A673 (cell line): ENCODE data around the gene RBM39. TPM values are rescaled to one million over a fixed set of nuclear protein-coding genes. Genes with fewer than 3 reads are reported as not detected.

Source experiments
- BruUV-seq: library from RNA; stranded (reverse); fragments of 400-500 nt; replicated peaks from 2 replicates; lab custom pipeline; 2021; lab: Mats Ljungman, UMichigan
- CTCF ChIA-PET: fragments of 300-600 bp; sonication (Branson Sonifier 250); formaldehyde crosslinking; loops from one replicate; lab custom pipeline; 2022; ENCODE audit warnings: antibody characterized with exemption; lab: Charles Lee
- POLR2A ChIA-PET: fragments of 300-600 bp; sonication (Branson Sonifier 250); formaldehyde crosslinking; loops from one replicate; lab custom pipeline; 2022; ENCODE audit warnings: antibody characterized with exemption; ENCODE audit not compliant: low non-redundant PET; lab: Charles Lee
- DNase-seq: peaks from one replicate; pipeline ENCODE4 v3.0.0-alpha.2; 2015; ENCODE audit warnings: low spot score
- H3K27ac ChIP-seq: fragments of 200-600 bp; sonication (generic); 2 replicates; pipeline ENCODE4 v1.5.1; 2016; ENCODE audit warnings: mixed run types, low read depth, mild to moderate bottlenecking, mixed read lengths, antibody characterized with exemption, low read length; ENCODE audit not compliant: poor library complexity, severe bottlenecking
- H3K27me3 ChIP-seq: fragments of 200-600 bp; sonication (generic); replicated peaks from 2 replicates; pipeline ENCODE4 v1.6.1; 2017; ENCODE audit warnings: mixed run types, low read depth, mild to moderate bottlenecking, mixed read lengths, antibody characterized with exemption, low read length; ENCODE audit not compliant: insufficient read depth, poor library complexity
- H3K36me3 ChIP-seq: fragments of 200-600 bp; sonication (generic); 2 replicates; pipeline ENCODE4 v1.6.1; 2016; ENCODE audit warnings: mixed run types, mild to moderate bottlenecking, mixed read lengths, antibody characterized with exemption, low read length; ENCODE audit not compliant: insufficient read depth, poor library complexity, severe bottlenecking
- H3K4me1 ChIP-seq: fragments of 200-600 bp; sonication (generic); 2 replicates; pipeline ENCODE4 v1.6.1; 2017; ENCODE audit warnings: mixed run types, mild to moderate bottlenecking, mixed read lengths, antibody characterized with exemption, low read length; ENCODE audit not compliant: insufficient read depth, poor library complexity, severe bottlenecking
- H3K4me3 ChIP-seq: fragments of 200-600 bp; sonication (generic); 2 replicates; pipeline ENCODE4 v1.5.1; 2016; ENCODE audit warnings: low read depth, mixed run types, mild to moderate bottlenecking, mixed read lengths, low read length; ENCODE audit not compliant: poor library complexity, severe bottlenecking
- H3K9me3 ChIP-seq: fragments of 200-600 bp; sonication (generic); 2 replicates; pipeline ENCODE4 v1.6.1; 2016; ENCODE audit warnings: mixed run types, low read depth, mild to moderate bottlenecking, mixed read lengths, antibody characterized with exemption, low read length; ENCODE audit not compliant: poor library complexity, severe bottlenecking
- EZH2 ChIP-seq: fragments of 200-600 bp; sonication (generic); IDR thresholded peaks from 2 replicates; pipeline ENCODE4 v1.6.1; 2017; ENCODE audit warnings: borderline replicate concordance, low read depth, mild to moderate bottlenecking, mixed read lengths, antibody characterized with exemption, low read length; ENCODE audit not compliant: poor library complexity, severe bottlenecking
- intact Hi-C: fragments of 100-400 bp; cut with micrococcal nuclease; formaldehyde crosslinking; loops from one replicate; pipeline ENCODE4 v1.10.0; 2022; ENCODE audit not compliant: unreplicated experiment
- total RNA-seq: library from RNA; stranded (reverse); gene quantifications from 2 replicates; pipeline ENCODE4 v1.2.3, GENCODE V29; 2021
- TF ChIP-seq, protein P1 (sequence below): fragments of 300-800, 200-600 bp; sonication (generic); conservative IDR thresholded peaks from 2 replicates; pipeline ENCODE4 v1.5.1; 2017; ENCODE audit warnings: low read depth, mild to moderate bottlenecking, antibody characterized with exemption, low read length, moderate library complexity, mixed read lengths

The RBM39 gene
- total RNA-seq, 1 experiment from 2014 or later = 329 TPM

DNA sequence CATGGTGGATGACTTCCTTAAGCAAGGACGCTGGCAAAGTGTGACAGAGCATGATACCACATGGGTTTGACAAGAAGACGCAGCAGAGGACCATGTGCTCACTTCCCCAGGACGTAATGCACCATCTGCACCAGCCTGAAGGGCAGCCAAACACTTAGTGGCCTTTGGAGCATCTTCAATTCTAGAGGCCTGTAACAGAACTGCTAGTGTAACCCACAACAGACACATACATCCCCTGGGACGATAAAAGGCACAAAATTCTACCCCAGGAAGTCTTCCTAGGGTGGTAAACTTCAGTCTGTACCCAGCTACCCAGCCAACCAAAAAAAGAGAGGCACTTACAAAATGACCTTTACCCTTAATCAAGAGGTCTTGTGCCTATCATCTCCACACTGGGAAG is 68.2 kb downstream of the RBM39 start:
- H3K4me3 ChIP-seq = no peak overlapping the region
- no peaks in the 10 kb centered on the region for H3K9me3 ChIP-seq
- peaks cover 9% of the 10 kb centered on the region for H3K36me3 ChIP-seq
- TF ChIP-seq, protein P1, sequence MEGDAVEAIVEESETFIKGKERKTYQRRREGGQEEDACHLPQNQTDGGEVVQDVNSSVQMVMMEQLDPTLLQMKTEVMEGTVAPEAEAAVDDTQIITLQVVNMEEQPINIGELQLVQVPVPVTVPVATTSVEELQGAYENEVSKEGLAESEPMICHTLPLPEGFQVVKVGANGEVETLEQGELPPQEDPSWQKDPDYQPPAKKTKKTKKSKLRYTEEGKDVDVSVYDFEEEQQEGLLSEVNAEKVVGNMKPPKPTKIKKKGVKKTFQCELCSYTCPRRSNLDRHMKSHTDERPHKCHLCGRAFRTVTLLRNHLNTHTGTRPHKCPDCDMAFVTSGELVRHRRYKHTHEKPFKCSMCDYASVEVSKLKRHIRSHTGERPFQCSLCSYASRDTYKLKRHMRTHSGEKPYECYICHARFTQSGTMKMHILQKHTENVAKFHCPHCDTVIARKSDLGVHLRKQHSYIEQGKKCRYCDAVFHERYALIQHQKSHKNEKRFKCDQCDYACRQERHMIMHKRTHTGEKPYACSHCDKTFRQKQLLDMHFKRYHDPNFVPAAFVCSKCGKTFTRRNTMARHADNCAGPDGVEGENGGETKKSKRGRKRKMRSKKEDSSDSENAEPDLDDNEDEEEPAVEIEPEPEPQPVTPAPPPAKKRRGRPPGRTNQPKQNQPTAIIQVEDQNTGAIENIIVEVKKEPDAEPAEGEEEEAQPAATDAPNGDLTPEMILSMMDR = no peak
- no peak for TF ChIP-seq EZH2
- no TSS peak for BruUV-seq
- CTCF ChIA-PET = no interaction called here
- POLR2A ChIA-PET = no interaction called here
- DNase-seq = no peak
- intact Hi-C loops = no loop called here
- no peaks in the 10 kb centered on the region for H3K27me3 ChIP-seq
- no peaks in the 10 kb centered on the region for H3K4me1 ChIP-seq
- no peak overlapping the region for H3K27ac ChIP-seq

DNA sequence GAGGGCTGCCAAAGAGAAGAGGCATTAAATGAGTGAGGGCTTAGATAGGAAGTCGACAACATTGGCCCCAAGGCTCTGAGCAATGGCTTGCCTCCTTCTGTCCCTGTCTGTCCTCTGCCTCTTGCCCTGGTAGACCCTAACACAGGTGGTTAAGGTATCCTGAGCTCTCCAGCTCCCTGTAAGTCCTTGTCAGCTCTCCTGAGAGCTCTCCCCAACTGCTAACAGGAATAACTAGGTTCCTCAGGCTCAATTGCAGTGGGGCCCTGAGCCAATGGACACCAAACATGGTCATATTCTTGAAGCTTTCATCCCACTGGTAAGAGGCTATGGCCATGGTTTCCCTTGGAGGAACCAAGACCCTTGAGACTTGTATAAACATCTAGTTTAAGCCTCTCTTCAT is 72.4 kb downstream of the RBM39 start:
- POLR2A ChIA-PET = no interaction called here

DNA sequence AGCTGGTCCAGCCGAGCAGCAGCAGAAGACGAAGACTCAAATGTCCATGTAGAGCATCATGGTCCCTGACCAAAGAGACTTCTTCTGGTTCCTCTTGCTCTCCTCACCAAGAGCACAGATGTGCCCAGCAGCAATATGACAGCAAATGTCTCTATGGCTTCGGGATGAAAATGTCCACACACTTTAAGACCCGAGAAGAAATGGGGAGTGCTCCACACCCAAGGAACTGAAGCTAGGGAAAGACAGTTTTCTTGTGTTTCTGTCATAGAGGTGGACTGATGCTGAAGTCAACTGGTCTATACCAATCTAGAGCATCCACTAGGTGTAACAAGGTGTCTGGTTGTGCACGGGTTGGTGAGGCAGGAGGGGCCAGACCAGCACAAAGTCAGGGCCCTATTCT is 72.8 kb downstream of the RBM39 start:
- TF ChIP-seq, protein P1 = no peak
- no peak for TF ChIP-seq EZH2
- Histone ChIP-seq H3K27me3 (no peaks in the 10 kb centered on the region), H3K36me3 (peaks cover 11% of the 10 kb centered on the region), H3K9me3 (no peaks in the 10 kb centered on the region), H3K27ac (no peak overlapping the region), H3K4me3 (no peak overlapping the region), H3K4me1 (no peaks in the 10 kb centered on the region)
- BruUV-seq = no TSS peak
- CTCF ChIA-PET = interaction anchor here (0.6 kb wide), 1 partner anchor 467 kb away, joined by 3 read pairs; no protein-coding TSS in a partner anchor
- POLR2A ChIA-PET = no interaction called here
- DNase-seq = no peak
- intact Hi-C loops = no loop called here

More for the DNA sequence above, 72.4 kb downstream of the RBM39 start:
- Histone ChIP-seq H3K4me3 (no peak overlapping the region), H3K27me3 (no peaks in the 10 kb centered on the region), H3K4me1 (no peaks in the 10 kb centered on the region), H3K36me3 (peaks cover 11% of the 10 kb centered on the region), H3K27ac (no peak overlapping the region), H3K9me3 (no peaks in the 10 kb centered on the region)
- no TSS peak for BruUV-seq
- CTCF ChIA-PET = no interaction called here
- intact Hi-C loops = no loop called here
- DNase-seq = no peak
- TF ChIP-seq, protein P1 = no peak
- no peak for TF ChIP-seq EZH2
